Activated CD4-positive, alpha-beta T cell treated with anti-CD3 and anti-CD28 coated beads, Interleukin-2, amount 10 ng/mL, durations not matched to agents 24 days and 14 days (primary cell): ENCODE data around the gene NR2F1-AS1. TPM values are rescaled to one million over a fixed set of nuclear protein-coding genes. Genes with fewer than 3 reads are reported as not detected.

Source experiments
- DNase-seq: peaks from one replicate; pipeline ENCODE4 v3.0.0; 2022
- H3K27ac Mint-ChIP-seq: one replicate; pipeline ENCODE4 v1.8.0; 2022; ENCODE audit warnings: mild to moderate bottlenecking, mixed read lengths
- H3K27me3 Mint-ChIP-seq: one replicate; pipeline ENCODE4 v1.8.0; 2022; ENCODE audit warnings: mixed read lengths
- H3K36me3 Mint-ChIP-seq: one replicate; pipeline ENCODE4 v1.8.0; 2022; ENCODE audit warnings: low read depth, mild to moderate bottlenecking, mixed read lengths
- H3K4me1 Mint-ChIP-seq: one replicate; pipeline ENCODE4 v1.8.0; 2021; ENCODE audit warnings: mixed read lengths
- H3K4me3 Mint-ChIP-seq: one replicate; pipeline ENCODE4 v1.8.0; 2022; ENCODE audit warnings: mild to moderate bottlenecking, moderate library complexity, mixed read lengths
- H3K9me3 Mint-ChIP-seq: one replicate; pipeline ENCODE4 v1.8.0; 2021; ENCODE audit warnings: mixed read lengths
- intact Hi-C: fragments of 100-400 bp; cut with micrococcal nuclease; formaldehyde crosslinking; loops from one replicate; pipeline ENCODE4 v1.15.1; 2023
- total RNA-seq: library from RNA; stranded (reverse); gene quantifications from 2 replicates; pipeline ENCODE4 v1.2.3, GENCODE V29; 2022

NR2F1-AS1 gene
- total RNA-seq, 1 donor from 2014 or later: not detected

DNA sequence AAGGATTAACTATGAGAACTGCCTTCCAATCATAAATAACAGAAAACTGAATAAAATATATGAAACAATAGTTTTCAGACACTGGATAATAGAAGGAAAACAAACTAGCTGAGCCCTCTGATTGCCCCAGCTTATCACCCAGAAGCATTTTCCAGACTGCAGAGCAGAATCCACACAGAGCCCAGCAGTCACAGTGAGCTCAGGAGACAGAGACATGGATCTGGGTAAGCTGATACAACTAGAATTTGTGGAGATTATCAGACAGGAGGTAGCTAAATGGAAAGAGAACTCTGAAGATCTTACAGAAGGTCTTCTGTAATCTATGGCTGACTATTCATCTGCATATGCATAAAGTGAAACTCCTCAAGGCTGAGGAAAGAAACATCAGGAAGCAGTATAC, 128.8 kb downstream of the NR2F1-AS1 start:
- H3K27me3 Mint-ChIP-seq: no peaks in the 10 kb centered on the region
- no peak overlapping the region for H3K27ac Mint-ChIP-seq
- no peaks in the 10 kb centered on the region for H3K9me3 Mint-ChIP-seq
- intact Hi-C loops: no loop called here
- DNase-seq: no peak
- no peaks in the 10 kb centered on the region for H3K36me3 Mint-ChIP-seq
- no peaks in the 10 kb centered on the region for H3K4me1 Mint-ChIP-seq
- H3K4me3 Mint-ChIP-seq: no peak overlapping the region

GRCh38 chr5:93438124-93438523, 142.9 kb downstream of the NR2F1-AS1 start:
- peaks cover 1% of the 10 kb centered on the region for H3K9me3 Mint-ChIP-seq
- no peaks in the 10 kb centered on the region for H3K36me3 Mint-ChIP-seq
- no peak for DNase-seq
- H3K27ac Mint-ChIP-seq: no peak overlapping the region
- intact Hi-C loops: no loop called here
- no peak overlapping the region for H3K4me3 Mint-ChIP-seq
- H3K4me1 Mint-ChIP-seq: no peaks in the 10 kb centered on the region
- no peaks in the 10 kb centered on the region for H3K27me3 Mint-ChIP-seq

GRCh38 chr5:93436083-93436482, 144.9 kb downstream of the NR2F1-AS1 start:
- no peak overlapping the region for H3K4me3 Mint-ChIP-seq
- DNase-seq: no peak
- intact Hi-C loops: no loop called here
- no peaks in the 10 kb centered on the region for H3K4me1 Mint-ChIP-seq
- no peak overlapping the region for H3K27ac Mint-ChIP-seq
- no peaks in the 10 kb centered on the region for H3K36me3 Mint-ChIP-seq
- no peaks in the 10 kb centered on the region for H3K9me3 Mint-ChIP-seq
- no peaks in the 10 kb centered on the region for H3K27me3 Mint-ChIP-seq

- Mint-ChIP-seq H3K4me1 (no peaks in the 10 kb centered on the region), H3K27me3 (no peaks in the 10 kb centered on the region), H3K9me3 (no peaks in the 10 kb centered on the region), H3K36me3 (no peaks in the 10 kb centered on the region), H3K4me3 (no peak overlapping the region), H3K27ac (no peak overlapping the region)
- intact Hi-C loops: no loop called here
- DNase-seq: no peak
These were observed 147.6 kb downstream of the NR2F1-AS1 start for GRCh38 chr5:93433422-93433821.

- no peak overlapping the region for H3K4me3 Mint-ChIP-seq
- no peaks in the 10 kb centered on the region for H3K36me3 Mint-ChIP-seq
- intact Hi-C loops: no loop called here
- H3K9me3 Mint-ChIP-seq: no peaks in the 10 kb centered on the region
- no peak overlapping the region for H3K27ac Mint-ChIP-seq
- no peaks in the 10 kb centered on the region for H3K27me3 Mint-ChIP-seq
- no peak for DNase-seq
- no peaks in the 10 kb centered on the region for H3K4me1 Mint-ChIP-seq
These were observed 149.8 kb downstream of the NR2F1-AS1 start for GRCh38 chr5:93431250-93431649.

- no peaks in the 10 kb centered on the region for H3K27me3 Mint-ChIP-seq
- no peaks in the 10 kb centered on the region for H3K36me3 Mint-ChIP-seq
- intact Hi-C loops: no loop called here
- H3K27ac Mint-ChIP-seq: no peak overlapping the region
- no peak for DNase-seq
- no peaks in the 10 kb centered on the region for H3K4me1 Mint-ChIP-seq
- H3K9me3 Mint-ChIP-seq: no peaks in the 10 kb centered on the region
- no peak overlapping the region for H3K4me3 Mint-ChIP-seq
These were observed 150.3 kb downstream of the NR2F1-AS1 start for GRCh38 chr5:93430673-93431199.

- intact Hi-C loops: no loop called here
- Mint-ChIP-seq H3K36me3 (no peaks in the 10 kb centered on the region), H3K27ac (no peak overlapping the region), H3K4me1 (no peaks in the 10 kb centered on the region), H3K4me3 (no peak overlapping the region), H3K27me3 (no peaks in the 10 kb centered on the region), H3K9me3 (no peaks in the 10 kb centered on the region)
- DNase-seq: no peak
These were observed 150.9 kb downstream of the NR2F1-AS1 start for GRCh38 chr5:93430118-93430517.

GRCh38 chr5:93428868-93429267, 152.2 kb downstream of the NR2F1-AS1 start:
- Mint-ChIP-seq H3K4me1 (no peaks in the 10 kb centered on the region), H3K36me3 (no peaks in the 10 kb centered on the region), H3K4me3 (no peak overlapping the region), H3K27ac (no peak overlapping the region), H3K27me3 (no peaks in the 10 kb centered on the region), H3K9me3 (no peaks in the 10 kb centered on the region)
- intact Hi-C loops: no loop called here
- no peak for DNase-seq

DNA sequence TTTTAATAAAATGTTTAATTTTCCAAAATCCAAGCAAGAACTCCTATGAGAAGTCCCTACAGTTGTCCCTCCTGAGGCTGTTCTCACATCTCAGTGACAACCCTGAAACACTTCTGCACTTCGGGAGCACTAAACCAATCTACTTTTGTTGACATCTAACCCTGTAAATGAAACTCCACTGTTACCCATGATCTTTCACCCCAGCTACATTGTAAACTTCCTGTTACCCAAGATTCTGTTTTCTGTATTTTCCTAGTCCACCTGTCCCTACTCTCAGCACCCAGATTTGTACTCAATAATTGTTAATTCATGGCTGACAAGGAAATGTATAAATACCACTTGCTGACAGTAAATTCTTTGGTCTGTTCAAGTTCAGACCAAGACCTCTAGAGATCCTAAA, 153.7 kb downstream of the NR2F1-AS1 start:
- H3K27ac Mint-ChIP-seq: no peak overlapping the region
- H3K4me1 Mint-ChIP-seq: no peaks in the 10 kb centered on the region
- H3K27me3 Mint-ChIP-seq: no peaks in the 10 kb centered on the region
- no peak for DNase-seq
- H3K9me3 Mint-ChIP-seq: no peaks in the 10 kb centered on the region
- no peak overlapping the region for H3K4me3 Mint-ChIP-seq
- intact Hi-C loops: no loop called here
- no peaks in the 10 kb centered on the region for H3K36me3 Mint-ChIP-seq

DNA sequence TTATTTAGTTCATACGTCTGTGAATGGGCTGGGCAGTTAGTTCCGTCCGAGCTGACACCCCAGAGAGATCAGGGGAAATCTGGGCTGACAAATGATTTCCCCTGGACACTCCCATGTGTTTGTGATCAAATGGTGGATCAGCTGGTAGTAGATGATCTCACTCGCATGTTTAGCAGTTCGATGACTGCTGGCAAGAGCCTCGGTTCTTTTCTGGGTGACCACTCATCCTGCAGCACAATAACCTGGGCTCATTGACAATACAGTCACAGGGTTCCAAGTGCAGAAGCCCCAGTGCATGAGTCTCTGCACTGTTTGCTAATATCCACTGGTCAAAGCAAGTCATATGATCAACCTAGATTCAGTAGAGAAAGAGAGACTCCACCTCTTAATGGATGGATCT, 155.9 kb downstream of the NR2F1-AS1 start:
- intact Hi-C loops: no loop called here
- H3K27ac Mint-ChIP-seq: no peak overlapping the region
- H3K4me3 Mint-ChIP-seq: no peak overlapping the region
- no peak for DNase-seq
- no peaks in the 10 kb centered on the region for H3K4me1 Mint-ChIP-seq
- no peaks in the 10 kb centered on the region for H3K9me3 Mint-ChIP-seq
- H3K27me3 Mint-ChIP-seq: no peaks in the 10 kb centered on the region
- no peaks in the 10 kb centered on the region for H3K36me3 Mint-ChIP-seq

DNA sequence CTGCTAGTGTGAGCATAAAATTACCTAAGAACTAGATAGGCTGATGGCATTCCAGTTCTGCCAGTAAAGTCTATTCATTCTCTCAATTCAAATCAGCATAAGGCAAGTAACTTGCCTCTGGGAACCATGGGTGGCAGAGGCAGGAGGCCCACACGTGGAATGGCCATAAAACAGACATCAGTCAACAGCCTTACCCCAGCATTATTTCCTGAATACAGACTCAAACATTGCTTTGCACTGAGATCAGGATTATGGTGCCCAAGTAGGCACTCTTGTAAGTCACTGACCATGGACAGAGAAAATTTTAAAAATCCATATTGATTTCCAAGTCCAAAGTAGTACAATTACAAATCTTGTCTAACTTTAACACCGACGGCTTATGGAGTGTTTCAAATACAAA, 157.7 kb downstream of the NR2F1-AS1 start:
- DNase-seq: no peak
- Mint-ChIP-seq H3K27ac (no peak overlapping the region), H3K27me3 (no peaks in the 10 kb centered on the region), H3K4me1 (no peaks in the 10 kb centered on the region), H3K9me3 (no peaks in the 10 kb centered on the region), H3K36me3 (no peaks in the 10 kb centered on the region), H3K4me3 (no peak overlapping the region)
- intact Hi-C loops: no loop called here

DNA sequence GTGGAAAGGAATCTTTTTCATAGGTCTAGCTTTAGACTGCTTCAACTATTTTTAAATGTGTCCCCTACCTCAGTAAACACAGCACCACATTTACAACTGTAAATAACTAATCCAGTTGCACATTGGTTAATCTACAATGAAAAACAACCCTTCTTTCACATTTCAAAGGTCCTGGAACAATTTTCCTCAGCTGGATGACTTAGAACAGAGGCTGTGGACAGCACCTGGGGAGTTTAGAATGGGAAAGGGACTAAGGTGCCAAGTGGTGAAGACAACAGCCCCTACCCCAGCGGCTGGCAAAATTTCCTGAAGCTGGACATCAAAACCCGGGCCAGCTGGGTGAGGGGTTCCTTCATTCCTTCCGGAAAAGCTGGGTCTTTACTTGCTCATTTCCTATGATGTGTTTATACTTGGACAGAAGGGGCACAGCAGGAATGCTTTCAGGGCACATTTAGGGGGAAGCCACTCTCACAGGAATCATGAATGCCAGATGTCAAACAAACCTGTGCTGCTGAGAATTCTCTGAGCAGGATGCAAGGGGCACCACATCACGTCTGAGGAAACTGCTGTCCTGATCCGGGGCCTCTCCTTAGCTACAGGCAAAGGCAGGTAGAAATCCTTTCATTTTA, 158.3 kb downstream of the NR2F1-AS1 start:
- no peaks in the 10 kb centered on the region for H3K9me3 Mint-ChIP-seq
- no peaks in the 10 kb centered on the region for H3K27me3 Mint-ChIP-seq
- H3K27ac Mint-ChIP-seq: no peak overlapping the region
- intact Hi-C loops: no loop called here
- H3K4me3 Mint-ChIP-seq: no peak overlapping the region
- no peaks in the 10 kb centered on the region for H3K36me3 Mint-ChIP-seq
- DNase-seq: no peak
- no peaks in the 10 kb centered on the region for H3K4me1 Mint-ChIP-seq

GRCh38 chr5:93421987-93422401, 159.0 kb downstream of the NR2F1-AS1 start:
- no peak overlapping the region for H3K27ac Mint-ChIP-seq
- no peaks in the 10 kb centered on the region for H3K27me3 Mint-ChIP-seq
- H3K36me3 Mint-ChIP-seq: no peaks in the 10 kb centered on the region
- intact Hi-C loops: no loop called here
- H3K9me3 Mint-ChIP-seq: no peaks in the 10 kb centered on the region
- no peak overlapping the region for H3K4me3 Mint-ChIP-seq
- DNase-seq: no peak
- H3K4me1 Mint-ChIP-seq: no peaks in the 10 kb centered on the region

DNA sequence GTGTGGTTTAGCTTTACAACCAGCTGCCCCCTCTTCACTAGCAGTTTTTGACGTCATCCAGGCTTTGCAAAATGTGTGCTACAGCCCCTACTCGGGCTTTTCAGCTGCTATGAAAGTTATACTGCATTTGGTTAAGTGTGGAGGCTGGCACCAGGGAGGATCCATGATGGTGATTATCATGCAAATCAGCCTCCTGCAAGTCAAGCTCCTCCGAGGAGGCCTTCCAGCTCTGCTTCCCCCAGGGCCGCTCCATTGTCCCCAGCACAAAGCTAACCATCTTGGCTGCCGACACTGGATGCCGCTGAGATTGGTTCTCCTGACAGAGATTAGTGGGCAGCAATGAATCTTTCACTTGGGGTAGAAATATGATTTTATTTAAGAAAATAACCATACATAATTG, 159.6 kb downstream of the NR2F1-AS1 start:
- H3K9me3 Mint-ChIP-seq: no peaks in the 10 kb centered on the region
- no peak for DNase-seq
- no peak overlapping the region for H3K4me3 Mint-ChIP-seq
- H3K27ac Mint-ChIP-seq: no peak overlapping the region
- no peaks in the 10 kb centered on the region for H3K27me3 Mint-ChIP-seq
- H3K36me3 Mint-ChIP-seq: no peaks in the 10 kb centered on the region
- intact Hi-C loops: no loop called here
- H3K4me1 Mint-ChIP-seq: no peaks in the 10 kb centered on the region

- H3K27me3 Mint-ChIP-seq: no peaks in the 10 kb centered on the region
- DNase-seq: no peak
- no peak overlapping the region for H3K4me3 Mint-ChIP-seq
- no peaks in the 10 kb centered on the region for H3K36me3 Mint-ChIP-seq
- intact Hi-C loops: no loop called here
- H3K4me1 Mint-ChIP-seq: no peaks in the 10 kb centered on the region
- no peaks in the 10 kb centered on the region for H3K9me3 Mint-ChIP-seq
- H3K27ac Mint-ChIP-seq: no peak overlapping the region
These were observed 163.5 kb downstream of the NR2F1-AS1 start for GRCh38 chr5:93417490-93417889.
